Stimulated activated memory B cell treated with anti-CD40 and anti-IgM and Interleukin-4, amounts not matched to agents 10 μg/mL and 1 μg/mL and 100 μg/mL, for 72 hours (primary cell): ENCODE data around the gene TRUB2.

Experiments used
- ATAC-seq: fragments of 150-1000 bp; cut with Tn5 transposase; 2 replicates; pipeline ENCODE4 v1.10.0; 2021
- H3K27ac Mint-ChIP-seq: one replicate; pipeline ENCODE4 v1.8.0; 2022; ENCODE audit warnings: mild to moderate bottlenecking, mixed read lengths
- H3K27me3 Mint-ChIP-seq: one replicate; pipeline ENCODE4 v1.8.0; 2022; ENCODE audit warnings: mixed read lengths
- H3K36me3 Mint-ChIP-seq: one replicate; pipeline ENCODE4 v1.8.0; 2022; ENCODE audit warnings: mixed read lengths
- H3K4me1 Mint-ChIP-seq: one replicate; pipeline ENCODE4 v1.8.0; 2022; ENCODE audit warnings: mixed read lengths
- H3K4me3 Mint-ChIP-seq: one replicate; pipeline ENCODE4 v1.8.0; 2022; ENCODE audit warnings: mild to moderate bottlenecking, moderate library complexity, mixed read lengths
- H3K9me3 Mint-ChIP-seq: one replicate; pipeline ENCODE4 v1.8.0; 2022; ENCODE audit warnings: mixed read lengths

The TRUB2 gene

GRCh38 chr9:128322404-128323211 lies at the start of gene TRUB2, which contains the start of gene COQ4:
TSS of gene TRUB2 (minus strand) at chr9:128322447. CDS start at chr9:128322408, 39 bp downstream.
TSS of gene COQ4 (plus strand) at chr9:128322839. CDS start at chr9:128322859, 20 bp downstream.
- H3K27me3 Mint-ChIP-seq = no peaks in the 10 kb centered on the region
- no peaks in the 10 kb centered on the region for H3K9me3 Mint-ChIP-seq
- H3K4me1 Mint-ChIP-seq = peaks cover 13% of the 10 kb centered on the region
- peaks cover 14% of the 10 kb centered on the region for H3K36me3 Mint-ChIP-seq
- H3K4me3 Mint-ChIP-seq = peak within 1 kb of the TSS; percentile 90
- ATAC-seq = peak; percentile 95
- H3K27ac Mint-ChIP-seq = peak within 1 kb of the TSS; percentile 91

GRCh38 chr9:128371630-128372117 lies 49.4 kb upstream of the TRUB2 start:
- Mint-ChIP-seq H3K4me3 (peak overlapping the region; percentile 92), H3K4me1 (peaks cover 38% of the 10 kb centered on the region), H3K27me3 (peaks cover 7% of the 10 kb centered on the region), H3K27ac (peak overlapping the region; percentile 89), H3K36me3 (peaks cover 12% of the 10 kb centered on the region), H3K9me3 (no peaks in the 10 kb centered on the region)
- no peak for ATAC-seq

GRCh38 chr9:128370752-128371629 lies 48.7 kb upstream of the TRUB2 start, which contains the start of gene URM1:
TSS of gene URM1 (plus strand) at chr9:128371374. CDS start at chr9:128371381, 7 bp downstream.
- Mint-ChIP-seq H3K27me3 (peaks cover 11% of the 10 kb centered on the region), H3K36me3 (peaks cover 12% of the 10 kb centered on the region), H3K27ac (peak within 1 kb of the TSS; percentile 89), H3K4me3 (peak within 1 kb of the TSS; percentile 92), H3K9me3 (no peaks in the 10 kb centered on the region), H3K4me1 (peaks cover 37% of the 10 kb centered on the region)
- ATAC-seq = peak; percentile 98

- Mint-ChIP-seq H3K36me3 (peaks cover 6% of the 10 kb centered on the region), H3K27me3 (peaks cover 17% of the 10 kb centered on the region), H3K9me3 (no peaks in the 10 kb centered on the region), H3K4me3 (peak overlapping the region; percentile 92), H3K4me1 (peaks cover 32% of the 10 kb centered on the region), H3K27ac (peak overlapping the region; percentile 89)
- ATAC-seq = no peak
These were observed 48.1 kb upstream of the TRUB2 start for GRCh38 chr9:128370367-128370751.

- H3K4me1 Mint-ChIP-seq = peaks cover 36% of the 10 kb centered on the region
- H3K9me3 Mint-ChIP-seq = no peaks in the 10 kb centered on the region
- no peak for ATAC-seq
- peaks cover 6% of the 10 kb centered on the region for H3K36me3 Mint-ChIP-seq
- H3K27me3 Mint-ChIP-seq = peaks cover 22% of the 10 kb centered on the region
- no peak overlapping the region for H3K27ac Mint-ChIP-seq
- H3K4me3 Mint-ChIP-seq = no peak overlapping the region
These were observed 46.9 kb upstream of the TRUB2 start for GRCh38 chr9:128369024-128369706.

- ATAC-seq = no peak
- Mint-ChIP-seq H3K4me3 (no peak overlapping the region), H3K9me3 (no peaks in the 10 kb centered on the region), H3K27ac (peak overlapping the region; percentile 66), H3K27me3 (peaks cover 22% of the 10 kb centered on the region), H3K4me1 (peaks cover 21% of the 10 kb centered on the region), H3K36me3 (no peaks in the 10 kb centered on the region)
These were observed 43.3 kb upstream of the TRUB2 start for GRCh38 chr9:128365525-128365924.

GRCh38 chr9:128362774-128363173 lies 40.5 kb upstream of the TRUB2 start:
- Mint-ChIP-seq H3K36me3 (no peaks in the 10 kb centered on the region), H3K27ac (no peak overlapping the region), H3K27me3 (peaks cover 22% of the 10 kb centered on the region), H3K4me3 (no peak overlapping the region), H3K4me1 (peaks cover 16% of the 10 kb centered on the region), H3K9me3 (no peaks in the 10 kb centered on the region)
- ATAC-seq = no peak

- Mint-ChIP-seq H3K36me3 (peaks cover 6% of the 10 kb centered on the region), H3K9me3 (no peaks in the 10 kb centered on the region), H3K27ac (peak overlapping the region; percentile 47), H3K4me3 (peak overlapping the region; percentile 96), H3K4me1 (peaks cover 16% of the 10 kb centered on the region), H3K27me3 (peaks cover 19% of the 10 kb centered on the region)
- peak; percentile 84 for ATAC-seq
These were observed 39.9 kb upstream of the TRUB2 start for GRCh38 chr9:128361986-128362646.

GRCh38 chr9:128361296-128361985 lies 39.2 kb upstream of the TRUB2 start:
- peaks cover 13% of the 10 kb centered on the region for H3K27me3 Mint-ChIP-seq
- H3K36me3 Mint-ChIP-seq = peaks cover 7% of the 10 kb centered on the region
- peaks cover 16% of the 10 kb centered on the region for H3K4me1 Mint-ChIP-seq
- ATAC-seq = no peak
- H3K9me3 Mint-ChIP-seq = no peaks in the 10 kb centered on the region
- H3K27ac Mint-ChIP-seq = peak overlapping the region; percentile 47
- peak overlapping the region; percentile 96 for H3K4me3 Mint-ChIP-seq

- H3K27me3 Mint-ChIP-seq = peaks cover 10% of the 10 kb centered on the region
- peaks cover 16% of the 10 kb centered on the region for H3K4me1 Mint-ChIP-seq
- no peaks in the 10 kb centered on the region for H3K9me3 Mint-ChIP-seq
- no peak overlapping the region for H3K4me3 Mint-ChIP-seq
- no peak overlapping the region for H3K27ac Mint-ChIP-seq
- ATAC-seq = no peak
- peaks cover 13% of the 10 kb centered on the region for H3K36me3 Mint-ChIP-seq
These were observed 38.6 kb upstream of the TRUB2 start for GRCh38 chr9:128360826-128361225.

GRCh38 chr9:128358861-128359260 lies 36.6 kb upstream of the TRUB2 start:
- no peak for ATAC-seq
- Mint-ChIP-seq H3K36me3 (peaks cover 16% of the 10 kb centered on the region), H3K9me3 (no peaks in the 10 kb centered on the region), H3K27me3 (no peaks in the 10 kb centered on the region), H3K4me1 (peaks cover 11% of the 10 kb centered on the region), H3K4me3 (no peak overlapping the region), H3K27ac (no peak overlapping the region)

GRCh38 chr9:128358090-128358489 lies 35.8 kb upstream of the TRUB2 start:
- no peaks in the 10 kb centered on the region for H3K9me3 Mint-ChIP-seq
- H3K4me1 Mint-ChIP-seq = peaks cover 11% of the 10 kb centered on the region
- H3K27ac Mint-ChIP-seq = no peak overlapping the region
- H3K36me3 Mint-ChIP-seq = peaks cover 22% of the 10 kb centered on the region
- no peaks in the 10 kb centered on the region for H3K27me3 Mint-ChIP-seq
- no peak overlapping the region for H3K4me3 Mint-ChIP-seq
- no peak for ATAC-seq

- Mint-ChIP-seq H3K9me3 (no peaks in the 10 kb centered on the region), H3K27ac (no peak overlapping the region), H3K36me3 (peaks cover 40% of the 10 kb centered on the region), H3K4me1 (no peaks in the 10 kb centered on the region), H3K27me3 (no peaks in the 10 kb centered on the region), H3K4me3 (no peak overlapping the region)
- no peak for ATAC-seq
These were observed 33.2 kb upstream of the TRUB2 start for GRCh38 chr9:128355451-128355850.

- Mint-ChIP-seq H3K4me1 (no peaks in the 10 kb centered on the region), H3K36me3 (peaks cover 53% of the 10 kb centered on the region), H3K4me3 (no peak overlapping the region), H3K27ac (no peak overlapping the region), H3K27me3 (no peaks in the 10 kb centered on the region), H3K9me3 (no peaks in the 10 kb centered on the region)
- no peak for ATAC-seq
These were observed 27.5 kb upstream of the TRUB2 start for GRCh38 chr9:128349772-128350171.
